GM23248 (cell line): ENCODE data around the gene AIMP1. TPM values are rescaled to one million over a fixed set of nuclear protein-coding genes. Genes with fewer than 3 reads are reported as not detected.

Experiments used
- DNase-seq: peaks from one replicate; pipeline ENCODE4 v3.0.0-alpha.2; 2015
- H2AFZ ChIP-seq: fragments of 200-600 bp; sonication (generic); 2 replicates; pipeline ENCODE4 v1.6.1; 2016; ENCODE audit warnings: antibody characterized with exemption
- H3F3A ChIP-seq: fragments of 200-600 bp; sonication (generic); 2 replicates; pipeline ENCODE4 v1.6.1; 2016; ENCODE audit warnings: mild to moderate bottlenecking, antibody characterized with exemption, mixed run types; ENCODE audit not compliant: insufficient read depth
- H3K27ac ChIP-seq: fragments of 200-600 bp; sonication (generic); 2 replicates; pipeline ENCODE4 v1.5.1; 2016; ENCODE audit warnings: mild to moderate bottlenecking
- H3K27me3 ChIP-seq: fragments of 200-600 bp; sonication (generic); replicated peaks from 2 replicates; pipeline ENCODE4 v1.6.1; 2016; ENCODE audit warnings: mild to moderate bottlenecking; ENCODE audit not compliant: insufficient read depth
- H3K36me3 ChIP-seq: fragments of 200-600 bp; sonication (generic); 2 replicates; pipeline ENCODE4 v1.6.1; 2016; ENCODE audit warnings: low read depth, mild to moderate bottlenecking
- H3K4me1 ChIP-seq: fragments of 200-600 bp; sonication (generic); 2 replicates; pipeline ENCODE4 v1.6.1; 2016; ENCODE audit warnings: mild to moderate bottlenecking; ENCODE audit not compliant: insufficient read depth
- H3K4me2 ChIP-seq: fragments of 200-600 bp; sonication (generic); one replicate; pipeline ENCODE4 v1.6.1; 2016; ENCODE audit warnings: mild to moderate bottlenecking; ENCODE audit not compliant: unreplicated experiment
- H3K4me3 ChIP-seq: fragments of 200-600 bp; sonication (generic); 2 replicates; pipeline ENCODE4 v1.5.1; 2016; ENCODE audit warnings: mild to moderate bottlenecking
- H3K79me2 ChIP-seq: fragments of 200-600 bp; sonication (generic); 2 replicates; pipeline ENCODE4 v1.6.1; 2016; ENCODE audit warnings: mild to moderate bottlenecking; ENCODE audit not compliant: insufficient read depth
- H3K9ac ChIP-seq: fragments of 200-600 bp; sonication (generic); 2 replicates; pipeline ENCODE4 v1.6.1; 2016; ENCODE audit warnings: mild to moderate bottlenecking
- H3K9me2 ChIP-seq: fragments of 200-600 bp; sonication (generic); 2 replicates; pipeline ENCODE4 v1.6.1; 2016; ENCODE audit warnings: mixed run types, mild to moderate bottlenecking, moderate library complexity; ENCODE audit not compliant: insufficient read depth
- H3K9me3 ChIP-seq: fragments of 200-600 bp; sonication (generic); one replicate; pipeline ENCODE4 v1.6.1; 2017; ENCODE audit warnings: low read depth
- H4K20me1 ChIP-seq: fragments of 200-600 bp; sonication (generic); 2 replicates; pipeline ENCODE4 v1.6.0; 2016; ENCODE audit not compliant: insufficient read depth
- EZH2 ChIP-seq: fragments of 200-600 bp; sonication (generic); IDR thresholded peaks from 2 replicates; pipeline ENCODE4 v1.6.1; 2018; ENCODE audit warnings: antibody characterized with exemption, mild to moderate bottlenecking; ENCODE audit not compliant: insufficient read depth, poor library complexity, severe bottlenecking
- EZH2phosphoT487 ChIP-seq: fragments of 200-600 bp; sonication (generic); IDR thresholded peaks from 2 replicates; pipeline ENCODE4 v1.6.1; 2018; ENCODE audit warnings: antibody characterized with exemption, moderate library complexity, mild to moderate bottlenecking, low read depth; ENCODE audit not compliant: insufficient read depth
- WGBS, 2 experiments: methylation state at CpG; one replicate each; pipeline ENCODE4 v1.1.6; 2015 to 2017; ENCODE audit warnings: low lambda C conversion rate in 2 of 2, low coverage in 1 of 2; ENCODE audit errors: missing lambda C conversion rate in 2 of 2; 5-methylcytosine and 5-hydroxymethylcytosine counted together
- in situ Hi-C: fragments of 300-500 bp; cut with MboI; formaldehyde crosslinking; loops from 2 replicates; pipeline ENCODE4 v1.15.0; 2020
- polyA plus RNA-seq: library from polyadenylated mRNA; unstranded; fragments of >200 nt; fragmentation: Nextera tagmentation; extraction: Ambion mirVana; gene quantifications from 2 replicates; pipeline ENCODE4 v1.2.1, GENCODE V29; 2016
- total RNA-seq: library from RNA; depleted of rRNA; stranded (reverse); fragments of >200 nt; shearing (Covaris generic); gene quantifications from 2 replicates; pipeline ENCODE4 v1.2.3, GENCODE V29; 2014

AIMP1 gene
- total and polyA plus RNA-seq, 2 experiments from 2014 or later: 45.5 to 101 TPM

DNA sequence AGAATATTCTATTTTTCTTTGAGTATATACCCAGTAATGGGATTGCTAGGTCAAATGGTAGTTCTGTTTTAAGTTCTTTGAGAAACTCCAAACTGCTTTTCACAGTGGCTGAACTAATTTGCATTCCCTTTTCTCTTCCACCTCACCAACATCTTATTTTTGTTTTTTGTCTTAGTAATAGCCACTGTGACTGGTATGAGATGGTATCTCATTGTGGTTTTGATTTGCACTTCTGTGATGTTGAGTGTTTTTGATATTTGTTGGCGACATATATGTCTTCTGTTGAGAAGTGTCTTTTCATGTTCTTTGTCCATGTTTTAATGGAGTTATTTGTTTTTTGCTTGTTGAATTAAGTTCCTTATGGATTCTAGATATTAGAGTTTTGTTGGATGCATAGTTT, 24.4 kb downstream of the AIMP1 start:
- no peaks in the 10 kb centered on the region for H3K9me3 ChIP-seq
- H3K4me1 ChIP-seq: peaks cover 15% of the 10 kb centered on the region
- H3F3A ChIP-seq: peaks cover 14% of the 10 kb centered on the region
- no peak overlapping the region for H3K9ac ChIP-seq
- in situ Hi-C loops: no loop called here
- H3K4me3 ChIP-seq: no peak overlapping the region
- no peaks in the 10 kb centered on the region for H3K9me2 ChIP-seq
- no peak overlapping the region for H3K4me2 ChIP-seq
- no peaks in the 10 kb centered on the region for H4K20me1 ChIP-seq
- WGBS, 2 experiments: 100% methylated on average over 1 of the region's 1 CpG
- TF ChIP-seq EZH2phosphoT487: no peak
- TF ChIP-seq EZH2: no peak
- H3K36me3 ChIP-seq: peaks cover 47% of the 10 kb centered on the region
- no peak overlapping the region for H3K27ac ChIP-seq
- no peak for DNase-seq
- H3K27me3 ChIP-seq: no peaks in the 10 kb centered on the region
- no peak overlapping the region for H2AFZ ChIP-seq
- H3K79me2 ChIP-seq: peaks cover 90% of the 10 kb centered on the region

DNA sequence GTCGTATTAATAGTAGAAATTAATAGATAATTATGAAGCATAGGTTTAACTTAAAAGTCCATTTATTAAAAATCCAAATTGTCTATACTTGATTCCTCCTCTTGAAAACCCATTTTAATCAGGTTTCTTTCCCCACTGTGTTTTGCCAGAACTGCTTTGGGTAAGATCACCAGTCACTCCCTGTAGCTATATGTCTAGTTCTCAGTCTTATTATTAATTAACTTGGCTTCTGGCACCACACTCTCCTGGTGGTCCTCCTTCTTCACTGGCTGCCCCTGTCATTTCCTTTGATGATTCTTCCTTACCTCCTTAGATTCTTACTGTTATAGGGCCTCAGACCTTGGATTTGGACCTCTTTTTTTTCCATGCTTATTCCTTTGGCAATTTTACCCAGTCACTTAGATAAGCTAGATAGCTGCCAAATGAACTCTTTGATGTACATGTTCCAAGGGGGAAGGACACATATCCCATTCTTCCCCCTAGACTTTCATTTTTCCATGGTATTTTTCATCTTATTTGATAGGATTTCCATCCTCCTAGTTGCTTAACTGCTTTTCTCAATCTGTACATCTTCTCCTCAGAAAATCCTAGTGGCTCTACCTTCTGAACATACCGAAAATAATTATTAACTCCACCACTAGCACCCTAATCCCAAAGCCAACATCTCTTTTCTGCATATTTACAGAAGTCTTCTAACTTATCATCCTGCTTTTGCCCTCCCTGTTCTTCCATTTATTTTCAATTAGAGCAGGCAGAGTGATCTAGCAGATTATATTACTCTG, 27.7 kb downstream of the AIMP1 start:
- WGBS, 2 experiments: 97 to 99% methylated on average over 2 of the region's 2 CpGs
- no peak for DNase-seq
- peaks cover 37% of the 10 kb centered on the region for H3K36me3 ChIP-seq
- H3K4me1 ChIP-seq: peaks cover 15% of the 10 kb centered on the region
- no peak overlapping the region for H3K9ac ChIP-seq
- TF ChIP-seq EZH2phosphoT487: no peak
- no peak for TF ChIP-seq EZH2
- H3K9me2 ChIP-seq: no peaks in the 10 kb centered on the region
- in situ Hi-C loops: no loop called here
- H3K4me2 ChIP-seq: no peak overlapping the region
- no peaks in the 10 kb centered on the region for H4K20me1 ChIP-seq
- H3K79me2 ChIP-seq: peaks cover 76% of the 10 kb centered on the region
- 0 out of 2 replicates have a peak overlapping the region, but pooled peaks have one; percentile 0 for H3K27ac ChIP-seq
- no peak overlapping the region for H3K4me3 ChIP-seq
- H2AFZ ChIP-seq: no peak overlapping the region
- H3K27me3 ChIP-seq: no peaks in the 10 kb centered on the region
- H3F3A ChIP-seq: peaks cover 14% of the 10 kb centered on the region
- H3K9me3 ChIP-seq: no peaks in the 10 kb centered on the region

DNA sequence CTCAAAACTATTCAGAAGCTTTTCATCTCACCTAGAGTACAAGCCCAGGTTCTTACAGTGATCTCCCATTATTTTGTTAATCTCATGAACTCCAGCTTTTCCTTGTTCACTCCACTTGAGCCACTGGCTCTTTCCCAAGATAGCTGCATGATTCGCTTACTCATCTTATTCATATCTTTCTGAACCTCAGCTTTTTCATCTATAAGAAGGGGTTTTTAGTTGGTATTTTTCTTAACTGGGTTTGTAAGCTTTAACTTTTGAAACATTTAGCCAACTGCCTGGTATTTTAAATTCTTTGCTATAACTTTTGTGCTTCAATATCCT, 28.3 kb downstream of the AIMP1 start:
- Histone ChIP-seq H3K36me3 (peaks cover 38% of the 10 kb centered on the region), H3K9ac (no peak overlapping the region), H3K9me3 (no peaks in the 10 kb centered on the region), H3K79me2 (peaks cover 72% of the 10 kb centered on the region), H3K27ac (0 out of 2 replicates have a peak overlapping the region, but pooled peaks have one; percentile 0), H3K27me3 (no peaks in the 10 kb centered on the region), H3K4me2 (peak overlapping the region; percentile 21), H3K4me1 (peaks cover 15% of the 10 kb centered on the region), H3K4me3 (no peak overlapping the region), H4K20me1 (no peaks in the 10 kb centered on the region), H2AFZ (no peak overlapping the region), H3K9me2 (no peaks in the 10 kb centered on the region), H3F3A (peaks cover 14% of the 10 kb centered on the region)
- WGBS, 2 experiments: 82 to 83% methylated on average over 1 of the region's 1 CpG
- in situ Hi-C loops: no loop called here
- TF ChIP-seq EZH2: no peak
- TF ChIP-seq EZH2phosphoT487: no peak
- DNase-seq: peak; percentile 77

DNA sequence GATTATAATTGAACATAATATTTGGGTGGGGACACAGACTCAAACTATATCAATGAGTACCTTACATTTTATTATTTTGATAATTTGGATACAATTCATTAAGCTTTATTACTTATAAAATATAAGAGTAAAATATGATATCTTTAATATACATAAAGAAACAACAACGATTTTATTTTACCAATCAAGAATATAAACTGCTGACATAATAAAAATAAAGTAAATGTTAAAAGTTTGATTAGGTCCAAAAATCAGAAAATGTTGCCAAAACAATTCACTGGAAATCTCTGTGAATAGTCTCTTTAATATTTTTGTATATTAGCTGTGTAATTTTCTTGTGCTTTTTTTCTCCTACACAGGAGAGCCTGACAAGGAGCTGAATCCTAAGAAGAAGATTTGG, 30.8 kb downstream of the AIMP1 start:
- Histone ChIP-seq H3K4me1 (peaks cover 15% of the 10 kb centered on the region), H3F3A (peaks cover 8% of the 10 kb centered on the region), H3K27ac (no peak overlapping the region), H3K27me3 (no peaks in the 10 kb centered on the region), H3K36me3 (peaks cover 22% of the 10 kb centered on the region), H3K9ac (no peak overlapping the region), H4K20me1 (no peaks in the 10 kb centered on the region), H3K9me2 (no peaks in the 10 kb centered on the region), H3K4me2 (no peak overlapping the region), H3K9me3 (no peaks in the 10 kb centered on the region), H3K4me3 (no peak overlapping the region), H2AFZ (no peak overlapping the region), H3K79me2 (peaks cover 46% of the 10 kb centered on the region)
- no peak for DNase-seq
- TF ChIP-seq EZH2: no peak
- TF ChIP-seq EZH2phosphoT487: no peak
- in situ Hi-C loops: no loop called here
- 99 to 100% methylated on average over 1 of the region's 1 CpG for WGBS, 2 experiments
